SK-N-SH (cell line): ENCODE data around the gene ARID3A. TPM values are rescaled to one million over a fixed set of nuclear protein-coding genes. Genes with fewer than 3 reads are reported as not detected.

Experiments used
- CTCF ChIA-PET: fragments of 300-600, 350-600 bp; formaldehyde crosslinking; extraction: SDS; loops from one replicate; lab custom pipeline; 2021; lab: Yijun Ruan, JAX
- POLR2A ChIA-PET: fragments of 350-600 bp; sonication (Branson Sonifier 250); formaldehyde crosslinking; extraction: SDS; loops from one replicate; lab custom pipeline; 2020; ENCODE audit warnings: antibody characterized with exemption, inconsistent platforms; lab: Yijun Ruan, JAX
- DNase-seq: peaks from one replicate; pipeline ENCODE4 v3.0.0; 2012
- H2AFZ ChIP-seq: fragments of 200-600 bp; sonication (generic); 2 replicates; pipeline ENCODE4 v1.8.1; 2016; ENCODE audit warnings: antibody characterized with exemption, mild to moderate bottlenecking, low read depth
- H3F3A ChIP-seq: fragments of 200-600 bp; sonication (generic); replicated peaks from 2 replicates; pipeline ENCODE3; 2016; ENCODE audit warnings: antibody characterized with exemption, mild to moderate bottlenecking; ENCODE audit not compliant: insufficient read depth
- H3K27ac ChIP-seq, 2 experiments: fragments of 200-500 bp in 1 of 2; fragments of 200-600 bp in 1 of 2; sonication (Bioruptor generic) in 1 of 2; sonication (generic), shearing (Covaris generic) in 1 of 2; 2 replicates each; pipeline versions ENCODE4 v1.5.1 to v1.6.1; 2014 to 2016; ENCODE audit warnings: low read depth in 2 of 2, inconsistent platforms in 1 of 2, low read length in 1 of 2, mild to moderate bottlenecking in 1 of 2, mixed read lengths in 1 of 2
- H3K27me3 ChIP-seq: fragments of 200-600 bp; sonication (generic), shearing (Covaris generic); 2 replicates; pipeline ENCODE4 v1.6.1; 2016; ENCODE audit warnings: mixed run types; ENCODE audit not compliant: insufficient read depth
- H3K36me3 ChIP-seq, 2 experiments: fragments of 200-500 bp in 1 of 2; fragments of 200-600 bp in 1 of 2; sonication (Bioruptor generic) in 1 of 2; sonication (generic) in 1 of 2; replicated peaks in 1 of 2; 2 replicates each; pipeline versions ENCODE3 to v1.5.1; 2014 to 2016; ENCODE audit warnings: low read length in 1 of 2, mild to moderate bottlenecking in 1 of 2; ENCODE audit not compliant: insufficient read depth in 2 of 2, control insufficient read depth in 1 of 2
- H3K4me1 ChIP-seq, 2 experiments: fragments of 200-500 bp in 1 of 2; fragments of 200-600 bp in 1 of 2; sonication (Bioruptor generic) in 1 of 2; sonication (generic), shearing (Covaris generic) in 1 of 2; 2 replicates each; pipeline versions ENCODE4 v1.5.1 to v1.6.1; 2014 to 2016; ENCODE audit warnings: low read depth in 1 of 2, low read length in 1 of 2, mixed run types in 1 of 2; ENCODE audit not compliant: insufficient read depth in 2 of 2, control insufficient read depth in 1 of 2
- H3K4me2 ChIP-seq: fragments of 200-600 bp; sonication (generic), shearing (Covaris generic); 2 replicates; pipeline ENCODE4 v1.6.1; 2017; ENCODE audit warnings: mixed run types
- H3K4me3 ChIP-seq, 2 experiments: fragments of 200-500 bp in 1 of 2; fragments of 200-600 bp in 1 of 2; sonication (Bioruptor generic) in 1 of 2; sonication (generic), shearing (Covaris generic) in 1 of 2; 2 replicates each; pipeline versions ENCODE4 v1.5.1 to v1.8.1; 2014 to 2016; ENCODE audit warnings: low read depth in 2 of 2, inconsistent platforms in 1 of 2, low read length in 1 of 2, mild to moderate bottlenecking in 1 of 2, mixed read lengths in 1 of 2, moderate library complexity in 1 of 2
- H3K79me2 ChIP-seq: fragments of 200-600 bp; sonication (generic); 2 replicates; pipeline ENCODE4 v1.8.1; 2017; ENCODE audit warnings: mild to moderate bottlenecking; ENCODE audit not compliant: insufficient read depth
- H3K9ac ChIP-seq: fragments of 200-600 bp; sonication (generic); 2 replicates; pipeline ENCODE4 v1.6.1; 2017; ENCODE audit warnings: mixed run types
- H3K9me2 ChIP-seq: fragments of 200-600 bp; sonication (generic); 2 replicates; pipeline ENCODE4 v1.6.1; 2017; ENCODE audit warnings: mixed run types
- H3K9me3 ChIP-seq: fragments of 200-600 bp; sonication (generic); 2 replicates; pipeline ENCODE4 v1.6.1; 2017; ENCODE audit warnings: mixed run types, mild to moderate bottlenecking, moderate library complexity
- H4K20me1 ChIP-seq: fragments of 200-600 bp; sonication (generic); 2 replicates; pipeline ENCODE4 v1.6.1; 2017; ENCODE audit warnings: mild to moderate bottlenecking, mixed run types; ENCODE audit not compliant: insufficient read depth
- CHD2 ChIP-seq: fragments of 150-350 bp; IDR thresholded peaks from 2 replicates; pipeline ENCODE4 v1.6.1; 2018; ENCODE audit warnings: low read length; ENCODE audit not compliant: partially characterized antibody
- CTCF ChIP-seq: fragments of 200-600 bp; sonication (generic); IDR thresholded peaks from 2 replicates; pipeline ENCODE4 v1.6.1; 2017; ENCODE audit warnings: antibody characterized with exemption, mild to moderate bottlenecking, moderate library complexity
- ELF1 ChIP-seq: IDR thresholded peaks from 2 replicates; pipeline ENCODE4 v1.4.0; 2012
- EP300 ChIP-seq, 2 experiments: IDR thresholded peaks; 2 replicates each; pipeline versions ENCODE4 v1.4.0 to v1.6.1; 2012; ENCODE audit warnings: borderline replicate concordance in 1 of 2, low read depth in 1 of 2, low read length in 1 of 2
- EZH2phosphoT487 ChIP-seq: fragments of 200-600 bp; sonication (generic); IDR thresholded peaks from 2 replicates; pipeline ENCODE4 v1.6.1; 2017; ENCODE audit warnings: low read depth, mixed run types, mild to moderate bottlenecking, antibody characterized with exemption, moderate library complexity, borderline replicate concordance
- FOSL2 ChIP-seq: IDR thresholded peaks from 2 replicates; pipeline ENCODE4 v1.4.0; 2012; ENCODE audit warnings: low read depth, mild to moderate bottlenecking, moderate library complexity, borderline replicate concordance
- FOXJ3 ChIP-seq: sonication (generic); formaldehyde crosslinking; IDR thresholded peaks from 2 replicates; pipeline ENCODE4 v1.5.1; 2020; ENCODE audit warnings: mild to moderate bottlenecking, missing genetic modification reagents
- GABPA ChIP-seq: IDR thresholded peaks from 2 replicates; pipeline ENCODE4 v1.4.0; 2012; ENCODE audit warnings: low read depth, mild to moderate bottlenecking
- GATA2 ChIP-seq: sonication (generic); formaldehyde crosslinking; IDR thresholded peaks from 2 replicates; pipeline ENCODE4 v1.5.0; 2020; ENCODE audit warnings: mild to moderate bottlenecking, missing genetic modification reagents
- MAX ChIP-seq: IDR thresholded peaks from 2 replicates; pipeline ENCODE4 v1.4.0; 2012; ENCODE audit warnings: low read depth
- MXI1 ChIP-seq: IDR thresholded peaks from 2 replicates; pipeline ENCODE4 v1.6.1; 2012; ENCODE audit warnings: mild to moderate bottlenecking, low read depth, low read length, improper control_type of control experiment
- NRF1 ChIP-seq: IDR thresholded peaks from 2 replicates; pipeline ENCODE4 v1.6.1; 2012; ENCODE audit warnings: low read depth, mild to moderate bottlenecking, low read length
- PBX3 ChIP-seq: IDR thresholded peaks from 2 replicates; pipeline ENCODE4; 2012
- RAD21 ChIP-seq: IDR thresholded peaks from 2 replicates; pipeline ENCODE4 v1.6.1; 2012; ENCODE audit warnings: mild to moderate bottlenecking, low read length
- SMC3 ChIP-seq: IDR thresholded peaks from 2 replicates; pipeline ENCODE4 v1.6.1; 2012; ENCODE audit warnings: low read depth, low read length, improper control_type of control experiment
- TCF12 ChIP-seq: IDR thresholded peaks from 2 replicates; pipeline ENCODE4 v1.4.0; 2012
- USF1 ChIP-seq: IDR thresholded peaks from 2 replicates; pipeline ENCODE4 v1.4.0; 2012; ENCODE audit warnings: low read depth, borderline replicate concordance
- USF2 ChIP-seq: fragments of 150-350 bp; IDR thresholded peaks from 2 replicates; pipeline ENCODE4 v1.6.1; 2017; ENCODE audit warnings: antibody characterized with exemption, low read length, low read depth, borderline replicate concordance
- YY1 ChIP-seq: IDR thresholded peaks from 2 replicates; pipeline ENCODE4 v1.4.0; 2012; ENCODE audit warnings: low read depth, mild to moderate bottlenecking
- WGBS: methylation state at CpG from one replicate; pipeline ENCODE4 v1.1.6; 2017; ENCODE audit warnings: low lambda C conversion rate; 5-methylcytosine and 5-hydroxymethylcytosine counted together
- polyA plus RNA-seq, 3 experiments: library from polyadenylated mRNA; depleted of rRNA; stranded (reverse); fragments of >200 nt; gene quantifications; 2 replicates each; pipeline ENCODE4 v1.2.3, GENCODE V29; 2012

Gene ARID3A
- polyA plus RNA-seq, 1 of the 3 experiments (the other 2 are of a cell fraction) = 8.6 TPM

GRCh38 chr19:918152-918437 lies 7.7 kb upstream of the ARID3A start:
- ChIA-PET POLR2A (no interaction called here), CTCF (interaction anchor here (0.7 to 11.2 kb wide), 6 partner anchors 10 to 136 kb away, joined by 3 to 161 read pairs (median 14); partner anchors contain the start of genes CFD and WDR18)
- H3K36me3 ChIP-seq = no peaks in the 10 kb centered on the region
- H4K20me1 ChIP-seq = no peaks in the 10 kb centered on the region
- peak overlapping the region; percentile 63; the same call in 1 of the 2 replicates for H3K4me2 ChIP-seq
- no peak overlapping the region for H3K9ac ChIP-seq
- DNase-seq = no peak
- H3K9me2 ChIP-seq = no peaks in the 10 kb centered on the region
- H2AFZ ChIP-seq = no peak overlapping the region
- H3K27me3 ChIP-seq = peaks cover 41% of the 10 kb centered on the region
- WGBS = 0% methylated on average over 2 of the region's 12 CpGs
- H3K4me1 ChIP-seq = peaks cover 0 to 15% of the 10 kb centered on the region in 2 experiments; a peak in 2 of 4 replicates
- no peaks in the 10 kb centered on the region for H3K79me2 ChIP-seq
- no peaks in the 10 kb centered on the region for H3K9me3 ChIP-seq
- H3K4me3 ChIP-seq = no peak overlapping the region; a peak in 1 of 4 replicates
- peaks cover 26% of the 10 kb centered on the region for H3F3A ChIP-seq
- no peak for TF ChIP-seq MAX
- no peak for TF ChIP-seq EZH2phosphoT487
- no peak for TF ChIP-seq YY1
- no peak for TF ChIP-seq CTCF
- TF ChIP-seq ELF1 = no peak
- TF ChIP-seq RAD21 = no peak
- TF ChIP-seq SMC3 = no peak
- TF ChIP-seq CHD2 = no peak
- no peak for TF ChIP-seq NRF1
- TF ChIP-seq FOSL2 = no peak
- no peak overlapping the region for H3K27ac ChIP-seq

GRCh38 chr19:918481-919198 lies 7.2 kb upstream of the ARID3A start:
- 6% methylated on average over 39 of the region's 58 CpGs for WGBS
- ChIA-PET POLR2A (no interaction called here), CTCF (interaction anchor here (0.7 to 11.2 kb wide), 7 partner anchors 11 to 137 kb away, joined by 3 to 161 read pairs (median 20); partner anchors contain the start of genes CFD and WDR18)
- peaks cover 0 to 17% of the 10 kb centered on the region in 2 experiments; a peak in 2 of 4 replicates for H3K4me1 ChIP-seq
- no peak overlapping the region for H3K4me2 ChIP-seq
- peaks cover 41% of the 10 kb centered on the region for H3K27me3 ChIP-seq
- H4K20me1 ChIP-seq = no peaks in the 10 kb centered on the region
- H2AFZ ChIP-seq = no peak overlapping the region
- H3F3A ChIP-seq = peaks cover 26% of the 10 kb centered on the region
- no peak for DNase-seq
- H3K27ac ChIP-seq = no peak overlapping the region
- no peaks in the 10 kb centered on the region for H3K36me3 ChIP-seq
- H3K9ac ChIP-seq = no peak overlapping the region
- H3K9me3 ChIP-seq = no peaks in the 10 kb centered on the region
- no peaks in the 10 kb centered on the region for H3K79me2 ChIP-seq
- no peak overlapping the region for H3K4me3 ChIP-seq
- no peaks in the 10 kb centered on the region for H3K9me2 ChIP-seq
- no peak for TF ChIP-seq SMC3
- no peak for TF ChIP-seq MAX
- no peak for TF ChIP-seq TCF12
- no peak for TF ChIP-seq YY1
- TF ChIP-seq MXI1 = no peak
- no peak for TF ChIP-seq EP300 (IDR thresholded peaks at IDR 0.05; ENCODE audit: borderline replicate concordance in 1 of 2, low read depth in 1 of 2, low read length in 1 of 2)
- TF ChIP-seq FOXJ3 (CRISPR knock-in tag) = no peak
- TF ChIP-seq ELF1 = no peak
- TF ChIP-seq PBX3 = no peak
- no peak for TF ChIP-seq NRF1
- no peak for TF ChIP-seq GABPA
- no peak for TF ChIP-seq CHD2
- no peak for TF ChIP-seq USF1
- no peak for TF ChIP-seq FOSL2
- TF ChIP-seq USF2 = no peak
- no peak for TF ChIP-seq EZH2phosphoT487
- no peak for TF ChIP-seq GATA2
